Measurements from ENCODE around the gene RPL37A. TPM values are rescaled to one million over a fixed set of nuclear protein-coding genes. Genes with fewer than 3 reads are reported as not detected.

RPL37A gene
- total RNA-seq, 1 donor from 2014 or later, result 7,363 TPM

- H3K36me3 ChIP-seq (ENCODE audit: control insufficient read depth in 3 of 3, insufficient read depth in 3 of 3, low read length in 3 of 3), result no peaks in the 10 kb centered on the region
- H3K27ac ChIP-seq (ENCODE audit: low read depth, low read length), result no peak overlapping the region
- no peaks in the 10 kb centered on the region for H3K27me3 ChIP-seq (ENCODE audit: control insufficient read depth in 3 of 3, insufficient read depth in 3 of 3, low read length in 3 of 3)
- no peaks in the 10 kb centered on the region for H3K9me3 ChIP-seq (ENCODE audit: control insufficient read depth in 3 of 3, low read length in 3 of 3)
- no peak overlapping the region for H3K4me3 ChIP-seq (ENCODE audit: low read length in 3 of 3)
- H3K9ac ChIP-seq (ENCODE audit: low read depth in 1 of 3, low read length in 3 of 3), result no peak overlapping the region
- peaks cover 0 to 5% (median 0%) of the 10 kb centered on the region in 3 donors for H3K4me1 ChIP-seq (ENCODE audit: control insufficient read depth in 3 of 3, insufficient read depth in 3 of 3, low read length in 3 of 3)
Observed at GRCh38 chr2:216526939-216527338, 28.3 kb downstream of the RPL37A start.

DNA sequence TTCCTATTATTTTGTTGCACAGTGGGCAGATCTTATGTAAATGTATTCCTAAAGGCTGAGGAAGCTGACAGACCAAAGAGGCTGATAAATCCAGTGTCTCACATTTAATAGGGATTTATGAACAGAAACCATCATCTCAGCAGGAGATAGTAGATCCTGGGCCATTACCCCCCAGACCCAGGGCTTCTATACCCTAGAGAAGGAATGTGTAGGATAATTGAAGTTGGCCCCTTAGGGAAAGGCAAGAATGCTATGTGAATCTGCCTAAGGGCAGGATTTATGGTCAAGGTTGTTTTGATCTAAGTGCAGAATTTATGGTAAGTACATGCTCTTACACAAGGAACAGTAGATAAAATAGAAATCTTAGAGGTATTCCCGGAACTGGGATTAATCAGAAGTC is 29.0 kb downstream of the RPL37A start:
- Histone ChIP-seq H3K27me3 (ENCODE audit: control insufficient read depth in 3 of 3, insufficient read depth in 3 of 3, low read length in 3 of 3) (no peaks in the 10 kb centered on the region), H3K9me3 (ENCODE audit: control insufficient read depth in 3 of 3, low read length in 3 of 3) (no peaks in the 10 kb centered on the region)

DNA sequence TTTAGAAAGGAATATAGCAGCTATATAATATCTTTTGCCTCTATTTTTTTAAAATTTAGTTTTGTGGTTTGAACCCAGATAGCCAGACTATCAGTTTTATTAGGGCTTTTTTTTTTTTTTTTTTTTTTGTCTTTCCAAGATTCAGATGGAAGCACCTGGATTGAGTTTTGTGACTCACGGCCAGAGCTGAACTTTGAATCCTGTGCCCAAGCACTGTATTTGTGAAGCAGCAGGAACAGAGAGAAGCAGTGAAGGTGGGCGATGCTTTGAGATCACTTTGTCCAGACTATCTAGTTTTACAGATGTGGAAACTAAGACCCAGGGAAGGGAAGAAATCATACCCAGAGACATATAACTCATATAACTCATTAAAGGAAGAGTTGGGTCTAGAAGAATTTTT is 33.9 kb downstream of the RPL37A start:
- Histone ChIP-seq H3K9me3 (ENCODE audit: control insufficient read depth in 3 of 3, low read length in 3 of 3) (no peaks in the 10 kb centered on the region), H3K4me3 (ENCODE audit: low read length in 3 of 3) (no peak overlapping the region), H3K27ac (ENCODE audit: low read depth, low read length) (no peak overlapping the region), H3K27me3 (ENCODE audit: control insufficient read depth in 3 of 3, insufficient read depth in 3 of 3, low read length in 3 of 3) (no peaks in the 10 kb centered on the region), H3K36me3 (ENCODE audit: control insufficient read depth in 3 of 3, insufficient read depth in 3 of 3, low read length in 3 of 3) (no peaks in the 10 kb centered on the region), H3K9ac (ENCODE audit: low read depth in 1 of 3, low read length in 3 of 3) (no peak overlapping the region), H3K4me1 (ENCODE audit: control insufficient read depth in 3 of 3, insufficient read depth in 3 of 3, low read length in 3 of 3) (peaks cover 18 to 27% (median 24%) of the 10 kb centered on the region in 3 donors)

More for the DNA sequence above, 29.0 kb downstream of the RPL37A start:
- H3K36me3 ChIP-seq (ENCODE audit: control insufficient read depth in 3 of 3, insufficient read depth in 3 of 3, low read length in 3 of 3), result no peaks in the 10 kb centered on the region
- H3K27ac ChIP-seq (ENCODE audit: low read depth, low read length), result no peak overlapping the region
- H3K9ac ChIP-seq (ENCODE audit: low read depth in 1 of 3, low read length in 3 of 3), result no peak overlapping the region
- H3K4me1 ChIP-seq (ENCODE audit: control insufficient read depth in 3 of 3, insufficient read depth in 3 of 3, low read length in 3 of 3), result peaks cover 0 to 5% (median 0%) of the 10 kb centered on the region in 3 donors
- H3K4me3 ChIP-seq (ENCODE audit: low read length in 3 of 3), result no peak overlapping the region

- no peak overlapping the region for H3K4me3 ChIP-seq (ENCODE audit: low read length in 3 of 3)
- no peak overlapping the region for H3K9ac ChIP-seq (ENCODE audit: low read depth in 1 of 3, low read length in 3 of 3)
- H3K4me1 ChIP-seq (ENCODE audit: control insufficient read depth in 3 of 3, insufficient read depth in 3 of 3, low read length in 3 of 3), result peaks cover 18 to 28% (median 24%) of the 10 kb centered on the region in 3 donors
- no peak overlapping the region for H3K27ac ChIP-seq (ENCODE audit: low read depth, low read length)
- H3K9me3 ChIP-seq (ENCODE audit: control insufficient read depth in 3 of 3, low read length in 3 of 3), result no peaks in the 10 kb centered on the region
- H3K36me3 ChIP-seq (ENCODE audit: control insufficient read depth in 3 of 3, insufficient read depth in 3 of 3, low read length in 3 of 3), result no peaks in the 10 kb centered on the region
- no peaks in the 10 kb centered on the region for H3K27me3 ChIP-seq (ENCODE audit: control insufficient read depth in 3 of 3, insufficient read depth in 3 of 3, low read length in 3 of 3)
Observed at GRCh38 chr2:216533609-216534008, 35.0 kb downstream of the RPL37A start.

DNA sequence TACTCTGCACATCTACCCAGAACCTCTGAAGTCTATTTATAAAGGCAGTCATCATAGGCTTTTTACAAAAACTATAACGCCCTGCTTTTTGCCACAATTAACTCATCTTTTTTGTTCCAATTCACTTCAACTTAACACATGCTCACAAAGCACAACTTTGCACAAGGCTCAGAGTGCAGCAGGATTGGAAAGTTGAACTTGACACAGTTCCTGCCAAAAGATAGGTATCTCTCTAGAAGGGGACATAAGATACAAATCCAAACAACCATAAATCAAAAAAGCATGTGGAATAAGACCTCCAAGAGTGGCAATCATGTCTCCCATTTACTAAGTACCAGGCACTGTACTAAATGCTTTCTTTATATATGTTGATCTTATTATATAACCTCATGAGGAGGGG is 36.2 kb downstream of the RPL37A start:
- Histone ChIP-seq H3K9me3 (ENCODE audit: control insufficient read depth in 3 of 3, low read length in 3 of 3) (no peaks in the 10 kb centered on the region), H3K27ac (ENCODE audit: low read depth, low read length) (no peak overlapping the region), H3K36me3 (ENCODE audit: control insufficient read depth in 3 of 3, insufficient read depth in 3 of 3, low read length in 3 of 3) (no peaks in the 10 kb centered on the region), H3K27me3 (ENCODE audit: control insufficient read depth in 3 of 3, insufficient read depth in 3 of 3, low read length in 3 of 3) (no peaks in the 10 kb centered on the region), H3K4me3 (ENCODE audit: low read length in 3 of 3) (no peak overlapping the region), H3K4me1 (ENCODE audit: control insufficient read depth in 3 of 3, insufficient read depth in 3 of 3, low read length in 3 of 3) (peaks cover 18 to 30% (median 26%) of the 10 kb centered on the region in 3 donors), H3K9ac (ENCODE audit: low read depth in 1 of 3, low read length in 3 of 3) (no peak overlapping the region)

- Histone ChIP-seq H3K27ac (ENCODE audit: low read depth, low read length) (peak overlapping the region; percentile 20), H3K9ac (ENCODE audit: low read depth in 1 of 3, low read length in 3 of 3) (peak overlapping the region; percentile 8 to 45 (median 9)), H3K36me3 (ENCODE audit: control insufficient read depth in 3 of 3, insufficient read depth in 3 of 3, low read length in 3 of 3) (no peaks in the 10 kb centered on the region), H3K27me3 (ENCODE audit: control insufficient read depth in 3 of 3, insufficient read depth in 3 of 3, low read length in 3 of 3) (no peaks in the 10 kb centered on the region), H3K4me1 (ENCODE audit: control insufficient read depth in 3 of 3, insufficient read depth in 3 of 3, low read length in 3 of 3) (peaks cover 18 to 34% (median 33%) of the 10 kb centered on the region in 3 donors), H3K9me3 (ENCODE audit: control insufficient read depth in 3 of 3, low read length in 3 of 3) (no peaks in the 10 kb centered on the region), H3K4me3 (ENCODE audit: low read length in 3 of 3) (peak overlapping the region in 1 of 3 donors; percentile 5)
Observed at GRCh38 chr2:216535454-216535995, 36.9 kb downstream of the RPL37A start.

DNA sequence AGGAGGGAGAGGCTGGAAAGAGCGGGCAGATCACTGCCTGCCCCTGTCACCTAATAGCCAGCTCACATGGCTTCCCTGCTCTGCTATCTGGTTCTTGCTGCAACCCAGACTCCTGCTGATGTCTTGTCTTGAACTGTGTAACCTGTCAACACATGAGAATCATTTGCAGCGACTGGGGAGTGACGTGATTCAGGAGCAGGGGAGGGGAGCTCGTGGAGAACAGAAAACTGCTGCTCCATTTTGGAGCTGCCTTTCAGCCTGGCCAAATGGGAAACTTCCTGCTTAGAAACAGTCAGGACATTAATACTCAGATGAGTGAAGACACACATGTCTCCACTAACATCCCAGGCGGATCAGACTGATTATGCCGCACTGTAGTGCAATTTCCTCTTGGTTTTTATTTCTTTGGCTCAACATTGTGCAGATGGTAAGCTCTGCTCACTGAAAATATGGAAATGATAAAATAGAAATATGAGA is 38.1 kb downstream of the RPL37A start:
- Histone ChIP-seq H3K36me3 (ENCODE audit: control insufficient read depth in 3 of 3, insufficient read depth in 3 of 3, low read length in 3 of 3) (no peaks in the 10 kb centered on the region), H3K27me3 (ENCODE audit: control insufficient read depth in 3 of 3, insufficient read depth in 3 of 3, low read length in 3 of 3) (no peaks in the 10 kb centered on the region), H3K9ac (ENCODE audit: low read depth in 1 of 3, low read length in 3 of 3) (peak overlapping the region in 1 of 3 donors; percentile 2), H3K9me3 (ENCODE audit: control insufficient read depth in 3 of 3, low read length in 3 of 3) (no peaks in the 10 kb centered on the region), H3K4me3 (ENCODE audit: low read length in 3 of 3) (no peak overlapping the region), H3K27ac (ENCODE audit: low read depth, low read length) (no peak overlapping the region), H3K4me1 (ENCODE audit: control insufficient read depth in 3 of 3, insufficient read depth in 3 of 3, low read length in 3 of 3) (peaks cover 18 to 36% (median 34%) of the 10 kb centered on the region in 3 donors)

- no peak overlapping the region for H3K27ac ChIP-seq (ENCODE audit: low read depth, low read length)
- no peaks in the 10 kb centered on the region for H3K27me3 ChIP-seq (ENCODE audit: control insufficient read depth in 3 of 3, insufficient read depth in 3 of 3, low read length in 3 of 3)
- no peak overlapping the region for H3K4me3 ChIP-seq (ENCODE audit: low read length in 3 of 3)
- peaks cover 18 to 36% (median 34%) of the 10 kb centered on the region in 3 donors for H3K4me1 ChIP-seq (ENCODE audit: control insufficient read depth in 3 of 3, insufficient read depth in 3 of 3, low read length in 3 of 3)
- no peaks in the 10 kb centered on the region for H3K9me3 ChIP-seq (ENCODE audit: control insufficient read depth in 3 of 3, low read length in 3 of 3)
- no peak overlapping the region for H3K9ac ChIP-seq (ENCODE audit: low read depth in 1 of 3, low read length in 3 of 3)
- no peaks in the 10 kb centered on the region for H3K36me3 ChIP-seq (ENCODE audit: control insufficient read depth in 3 of 3, insufficient read depth in 3 of 3, low read length in 3 of 3)
Observed at GRCh38 chr2:216537366-216537765, 38.7 kb downstream of the RPL37A start.

DNA sequence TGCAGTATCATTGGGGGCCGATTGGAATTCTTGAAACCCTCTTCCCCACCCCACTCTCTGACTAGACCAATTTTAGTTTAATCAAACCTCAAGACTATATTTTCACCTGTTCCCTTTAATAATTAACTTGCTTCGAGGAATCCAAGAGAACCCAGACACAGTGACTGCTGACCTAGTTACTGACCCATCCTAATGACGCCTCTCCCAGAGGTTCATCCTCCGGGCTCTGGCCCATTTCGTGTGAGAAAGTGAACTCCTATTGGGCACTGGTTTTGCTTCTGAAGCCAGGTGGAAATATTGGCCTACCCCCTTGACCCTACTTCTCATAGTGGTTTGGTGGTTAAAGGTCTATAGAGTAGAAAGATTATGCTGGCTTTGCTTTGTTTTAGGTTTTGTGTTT is 39.9 kb downstream of the RPL37A start:
- H3K27me3 ChIP-seq (ENCODE audit: control insufficient read depth in 3 of 3, insufficient read depth in 3 of 3, low read length in 3 of 3), result no peaks in the 10 kb centered on the region
- no peak overlapping the region for H3K4me3 ChIP-seq (ENCODE audit: low read length in 3 of 3)
- no peaks in the 10 kb centered on the region for H3K36me3 ChIP-seq (ENCODE audit: control insufficient read depth in 3 of 3, insufficient read depth in 3 of 3, low read length in 3 of 3)
- no peaks in the 10 kb centered on the region for H3K9me3 ChIP-seq (ENCODE audit: control insufficient read depth in 3 of 3, low read length in 3 of 3)
- H3K9ac ChIP-seq (ENCODE audit: low read depth in 1 of 3, low read length in 3 of 3), result no peak overlapping the region
- H3K27ac ChIP-seq (ENCODE audit: low read depth, low read length), result no peak overlapping the region
- H3K4me1 ChIP-seq (ENCODE audit: control insufficient read depth in 3 of 3, insufficient read depth in 3 of 3, low read length in 3 of 3), result peaks cover 18 to 36% (median 34%) of the 10 kb centered on the region in 3 donors

GRCh38 chr2:216539120-216539519 is 40.5 kb downstream of the RPL37A start:
- Histone ChIP-seq H3K36me3 (ENCODE audit: control insufficient read depth in 3 of 3, insufficient read depth in 3 of 3, low read length in 3 of 3) (no peaks in the 10 kb centered on the region), H3K9me3 (ENCODE audit: control insufficient read depth in 3 of 3, low read length in 3 of 3) (no peaks in the 10 kb centered on the region), H3K4me1 (ENCODE audit: control insufficient read depth in 3 of 3, insufficient read depth in 3 of 3, low read length in 3 of 3) (peaks cover 18 to 36% (median 34%) of the 10 kb centered on the region in 3 donors), H3K9ac (ENCODE audit: low read depth in 1 of 3, low read length in 3 of 3) (no peak overlapping the region), H3K4me3 (ENCODE audit: low read length in 3 of 3) (no peak overlapping the region), H3K27me3 (ENCODE audit: control insufficient read depth in 3 of 3, insufficient read depth in 3 of 3, low read length in 3 of 3) (no peaks in the 10 kb centered on the region), H3K27ac (ENCODE audit: low read depth, low read length) (no peak overlapping the region)

All from skeletal muscle tissue (tissue), 4 donors.